Common myeloid progenitor, CD34-positive (primary cell): ENCODE measurements around the gene TEX48.
A peak's percentile ranks its signal among the peaks of the same experiment; 100 is the strongest.

Experiments
- CTCF ChIA-PET: fragments of 350-600 bp; sonication (Branson Sonifier 250); formaldehyde crosslinking; loops from one replicate; lab custom pipeline; 2021; ENCODE audit warnings: antibody characterized with exemption; lab: Charles Lee
- POLR2A ChIA-PET: fragments of 350-600 bp; sonication (Branson Sonifier 250); formaldehyde crosslinking; loops from one replicate; lab custom pipeline; 2021; ENCODE audit warnings: antibody characterized with exemption; lab: Charles Lee
- DNase-seq, 3 donors: peaks; one replicate each; pipeline versions ENCODE4 v3.0.0 to v3.0.0-alpha.2; 2013
- H3K27ac ChIP-seq, 2 experiments: 1 replicate in 1 of 2; 2 replicates in 1 of 2; pipeline ENCODE4 v1.7.0; 2013; ENCODE audit warnings: inconsistent platforms in 2 of 2, low read length in 2 of 2, mild to moderate bottlenecking in 2 of 2, low read depth in 1 of 2, moderate library complexity in 1 of 2; ENCODE audit not compliant: severe bottlenecking in 2 of 2, insufficient read depth in 1 of 2, poor library complexity in 1 of 2
- H3K27me3 ChIP-seq, 5 experiments: replicated peaks in 2 of 5; 1 replicate in 3 of 5; 2 replicates in 2 of 5; pipeline versions ENCODE4 v1.6.1 to v1.7.0; 2013; ENCODE audit warnings: low read length in 4 of 5, mild to moderate bottlenecking in 2 of 5, moderate library complexity in 2 of 5, inconsistent platforms in 1 of 5; ENCODE audit not compliant: insufficient read depth in 5 of 5, control insufficient read depth in 4 of 5
- H3K36me3 ChIP-seq, 4 experiments: 1 replicate in 2 of 4; 2 replicates in 2 of 4; pipeline versions ENCODE4 v1.6.1 to v1.7.0; 2013; ENCODE audit warnings: low read length in 3 of 4, control low read depth in 1 of 4, mild to moderate bottlenecking in 1 of 4; ENCODE audit not compliant: control insufficient read depth in 4 of 4, insufficient read depth in 4 of 4
- H3K4me1 ChIP-seq, 4 experiments: 1 replicate in 3 of 4; 2 replicates in 1 of 4; pipeline versions ENCODE4 v1.6.1 to v1.7.1; 2013; ENCODE audit warnings: low read length in 3 of 4, mild to moderate bottlenecking in 3 of 4, control low read depth in 1 of 4, inconsistent platforms in 1 of 4, moderate library complexity in 1 of 4; ENCODE audit not compliant: control insufficient read depth in 4 of 4, insufficient read depth in 4 of 4; ENCODE audit errors: control extremely low read depth in 1 of 4
- H3K4me3 ChIP-seq, 7 experiments: 1 replicate in 4 of 7; 2 replicates in 3 of 7; pipeline versions ENCODE4 v1.5.1 to v1.7.0; 2013; ENCODE audit warnings: mild to moderate bottlenecking in 7 of 7, low read length in 6 of 7, moderate library complexity in 6 of 7, inconsistent platforms in 2 of 7, low read depth in 2 of 7, control low read depth in 1 of 7; ENCODE audit not compliant: insufficient read depth in 4 of 7, control insufficient read depth in 1 of 7; ENCODE audit errors: extremely low read depth in 1 of 7
- H3K9me3 ChIP-seq, 5 experiments: 1 replicate in 4 of 5; 2 replicates in 1 of 5; pipeline versions ENCODE4 v1.6.1 to v1.7.1; 2013; ENCODE audit warnings: low read length in 4 of 5, mild to moderate bottlenecking in 2 of 5, inconsistent platforms in 1 of 5, low read depth in 1 of 5, moderate library complexity in 1 of 5; ENCODE audit not compliant: control insufficient read depth in 4 of 5, insufficient read depth in 2 of 5; ENCODE audit errors: control extremely low read depth in 1 of 5
- WGBS: methylation state at CpG from one replicate; pipeline ENCODE4 v1.1.5; 2013; ENCODE audit not compliant: insufficient coverage; 5-methylcytosine and 5-hydroxymethylcytosine counted together

TEX48 gene

GRCh38 chr9:114688909-114689610, 7.1 kb upstream of the TEX48 start:
- Histone ChIP-seq H3K27me3 (no peaks in the 10 kb centered on the region), H3K9me3 (no peaks in the 10 kb centered on the region), H3K27ac (no peak overlapping the region), H3K36me3 (no peaks in the 10 kb centered on the region), H3K4me3 (no peak overlapping the region), H3K4me1 (no peaks in the 10 kb centered on the region)
- ChIA-PET POLR2A (no interaction called here), CTCF (interaction anchor here (1.1 to 2.3 kb wide), 2 partner anchors 11 to 12 kb away, joined by 3 to 8 read pairs; no protein-coding TSS in a partner anchor)
- WGBS, result no CpG with 5 or more reads among the region's 3 CpGs
- no peak for DNase-seq

GRCh38 chr9:114688379-114688778, 6.4 kb upstream of the TEX48 start:
- ChIA-PET CTCF (interaction anchor here (2.3 kb wide), 1 partner anchor 11 kb away, joined by 8 read pairs; no protein-coding TSS in a partner anchor), POLR2A (no interaction called here)
- H3K36me3 ChIP-seq, result no peaks in the 10 kb centered on the region
- no peaks in the 10 kb centered on the region for H3K27me3 ChIP-seq
- no peaks in the 10 kb centered on the region for H3K4me1 ChIP-seq
- WGBS, result 96% methylated on average over 2 of the region's 4 CpGs
- no peak for DNase-seq
- no peak overlapping the region for H3K4me3 ChIP-seq
- H3K9me3 ChIP-seq, result no peaks in the 10 kb centered on the region
- no peak overlapping the region for H3K27ac ChIP-seq

GRCh38 chr9:114687034-114687433, 5.0 kb upstream of the TEX48 start:
- Histone ChIP-seq H3K27me3 (no peaks in the 10 kb centered on the region), H3K27ac (no peak overlapping the region), H3K36me3 (no peaks in the 10 kb centered on the region), H3K9me3 (no peaks in the 10 kb centered on the region), H3K4me3 (no peak overlapping the region), H3K4me1 (no peaks in the 10 kb centered on the region)
- POLR2A ChIA-PET, result no interaction called here
- CTCF ChIA-PET, result no interaction called here
- DNase-seq, result no peak

GRCh38 chr9:114685951-114686350, 4.0 kb upstream of the TEX48 start:
- POLR2A ChIA-PET, result no interaction called here
- Histone ChIP-seq H3K4me1 (peaks cover 0 to 1% (median 0%) of the 10 kb centered on the region in 4 experiments), H3K4me3 (no peak overlapping the region), H3K9me3 (no peaks in the 10 kb centered on the region), H3K27me3 (no peaks in the 10 kb centered on the region), H3K27ac (no peak overlapping the region), H3K36me3 (no peaks in the 10 kb centered on the region)
- peak in 2 of 3 donors; percentile 43 to 55 for DNase-seq
- CTCF ChIA-PET, result interaction anchor here (1.3 to 1.6 kb wide), 3 partner anchors 214 to 837 kb away, joined by 3 to 7 read pairs (median 6); no protein-coding TSS in a partner anchor
- WGBS, result 80% methylated on average over 1 of the region's 5 CpGs

- DNase-seq, result no peak
- CTCF ChIA-PET, result interaction anchor here (0.6 to 5.0 kb wide), 8 partner anchors 9 to 230 kb away, joined by 3 to 28 read pairs (median 4); no protein-coding TSS in a partner anchor
- H3K4me1 ChIP-seq, result peaks cover 0 to 1% (median 0%) of the 10 kb centered on the region in 4 experiments
- no peak overlapping the region for H3K4me3 ChIP-seq
- no peak overlapping the region for H3K27ac ChIP-seq
- H3K36me3 ChIP-seq, result no peaks in the 10 kb centered on the region
- POLR2A ChIA-PET, result no interaction called here
- H3K27me3 ChIP-seq, result no peaks in the 10 kb centered on the region
- 93% methylated on average over 6 of the region's 6 CpGs for WGBS
- no peaks in the 10 kb centered on the region for H3K9me3 ChIP-seq
Measured at GRCh38 chr9:114684036-114684435, 2.0 kb upstream of the TEX48 start.

GRCh38 chr9:114682846-114683245, 854 bp upstream of the TEX48 start:
- CTCF ChIA-PET, result interaction anchor here (0.7 to 5.0 kb wide), 11 partner anchors 10 to 333 kb away, joined by 3 to 28 read pairs (median 4); no protein-coding TSS in a partner anchor
- POLR2A ChIA-PET, result no interaction called here
- H3K4me1 ChIP-seq, result peaks cover 0 to 6% (median 2%) of the 10 kb centered on the region in 4 experiments
- no peaks in the 10 kb centered on the region for H3K27me3 ChIP-seq
- no peaks in the 10 kb centered on the region for H3K36me3 ChIP-seq
- DNase-seq, result no peak
- WGBS, result no CpG with 5 or more reads among the region's 3 CpGs
- no peak overlapping the region for H3K27ac ChIP-seq
- no peaks in the 10 kb centered on the region for H3K9me3 ChIP-seq
- no peak overlapping the region for H3K4me3 ChIP-seq
